Measurements from ENCODE around the gene ACADVL. TPM values are rescaled to one million over a fixed set of nuclear protein-coding genes. Genes with fewer than 3 reads are reported as not detected.

ACADVL gene
- total and polyA plus RNA-seq, 12 donors: 961 to 6,098 (median 1,772) TPM

DNA sequence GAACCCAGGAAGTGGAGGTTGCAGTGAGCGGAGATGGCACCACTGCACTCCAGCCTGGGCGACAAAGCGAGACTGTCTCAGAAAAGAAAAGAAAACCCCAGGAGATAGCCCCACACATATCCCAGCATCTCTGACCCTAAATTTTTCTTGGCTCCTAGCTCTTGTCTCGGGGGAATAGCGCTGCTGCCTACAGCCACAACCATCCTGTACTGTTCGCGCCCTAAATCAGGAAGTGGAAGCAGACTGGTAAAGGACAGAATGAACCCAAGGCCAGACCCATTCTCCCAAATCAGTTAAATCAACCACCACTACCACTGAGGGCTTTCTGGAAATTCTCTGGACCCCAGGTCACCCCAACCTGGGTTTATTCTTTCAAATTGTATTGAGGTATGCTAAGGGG, 30.1 kb downstream of the ACADVL start:
- no peaks in the 10 kb centered on the region for H3K27me3 ChIP-seq
- peaks cover 0 to 34% of the 10 kb centered on the region in 2 donors for H3K36me3 ChIP-seq (replicated peaks in 1 of 2)
- peak overlapping the region in 2 of 4 donors; percentile 91 to 92 for H3K4me3 ChIP-seq
- DNase-seq: peak in 1 of 7 donors; percentile 31
- H3K9me3 ChIP-seq (replicated peaks in 1 of 3): no peaks in the 10 kb centered on the region
- WGBS, 4 donors: 77 to 84% (median 78%) methylated on average over 7 of the region's 7 CpGs
- peaks cover 31 to 39% of the 10 kb centered on the region in 2 donors for H3K4me1 ChIP-seq (replicated peaks in 1 of 2)
- H3K27ac ChIP-seq: peak overlapping the region in 2 of 5 donors; percentile 99 to 100
- no peak for TF ChIP-seq POLR2A (IDR thresholded peaks at IDR 0.05)
- TF ChIP-seq, protein P1, sequence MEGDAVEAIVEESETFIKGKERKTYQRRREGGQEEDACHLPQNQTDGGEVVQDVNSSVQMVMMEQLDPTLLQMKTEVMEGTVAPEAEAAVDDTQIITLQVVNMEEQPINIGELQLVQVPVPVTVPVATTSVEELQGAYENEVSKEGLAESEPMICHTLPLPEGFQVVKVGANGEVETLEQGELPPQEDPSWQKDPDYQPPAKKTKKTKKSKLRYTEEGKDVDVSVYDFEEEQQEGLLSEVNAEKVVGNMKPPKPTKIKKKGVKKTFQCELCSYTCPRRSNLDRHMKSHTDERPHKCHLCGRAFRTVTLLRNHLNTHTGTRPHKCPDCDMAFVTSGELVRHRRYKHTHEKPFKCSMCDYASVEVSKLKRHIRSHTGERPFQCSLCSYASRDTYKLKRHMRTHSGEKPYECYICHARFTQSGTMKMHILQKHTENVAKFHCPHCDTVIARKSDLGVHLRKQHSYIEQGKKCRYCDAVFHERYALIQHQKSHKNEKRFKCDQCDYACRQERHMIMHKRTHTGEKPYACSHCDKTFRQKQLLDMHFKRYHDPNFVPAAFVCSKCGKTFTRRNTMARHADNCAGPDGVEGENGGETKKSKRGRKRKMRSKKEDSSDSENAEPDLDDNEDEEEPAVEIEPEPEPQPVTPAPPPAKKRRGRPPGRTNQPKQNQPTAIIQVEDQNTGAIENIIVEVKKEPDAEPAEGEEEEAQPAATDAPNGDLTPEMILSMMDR (IDR thresholded peaks at IDR 0.05): no peak
- intact Hi-C loops (cut with DNase I): no loop called here

DNA sequence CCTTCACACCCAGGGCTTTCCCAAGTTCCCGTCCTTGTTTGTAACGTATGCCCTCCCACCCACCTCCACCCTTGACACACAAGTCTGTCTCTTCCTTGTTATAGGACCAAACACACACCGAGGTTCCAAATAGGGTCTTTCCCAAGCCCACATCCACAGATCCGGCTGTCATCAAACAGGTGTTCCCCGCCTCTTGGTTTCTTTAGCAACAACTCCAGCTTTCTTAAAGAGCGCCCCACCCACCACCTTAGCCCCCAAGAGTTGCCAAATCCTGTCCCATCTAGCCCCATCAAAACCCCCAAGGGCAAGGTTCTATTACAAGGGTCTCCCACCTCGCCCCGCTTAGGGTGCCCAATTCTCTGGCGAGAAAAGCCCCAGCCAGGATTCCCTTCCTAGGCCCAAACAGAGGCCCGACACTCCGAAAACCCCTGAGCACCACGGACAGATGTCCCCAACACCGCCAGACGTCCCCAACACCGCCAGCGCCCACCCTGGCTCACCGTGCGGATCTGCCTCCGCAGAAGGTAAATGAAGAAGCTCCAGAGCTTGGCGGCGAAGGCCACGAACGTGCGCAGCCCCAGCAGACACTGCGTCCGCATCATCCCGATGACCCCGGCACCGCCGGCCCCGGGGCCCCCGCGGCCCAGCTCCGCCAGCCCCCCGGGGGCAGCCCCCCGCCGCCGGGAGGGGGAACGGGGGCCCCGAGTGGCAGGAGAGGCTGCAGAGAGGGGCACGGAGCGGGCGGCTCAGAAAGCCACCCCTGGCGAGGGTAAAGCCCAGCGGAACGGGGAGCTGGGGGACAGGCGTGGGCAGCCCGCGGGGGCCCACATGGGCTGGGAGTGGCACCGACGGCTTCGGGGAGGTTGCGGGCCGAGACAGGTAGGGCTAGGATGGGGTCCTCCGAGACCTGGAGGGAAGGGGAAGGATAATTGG, 31.2 kb downstream of the ACADVL start:
- no peaks in the 10 kb centered on the region for H3K9me3 ChIP-seq (replicated peaks in 1 of 3)
- 0 to 2% (median 1%) methylated on average over 6 to 55 of the region's 55 CpGs for WGBS, 4 donors
- H3K4me1 ChIP-seq (replicated peaks in 1 of 2): peaks cover 31 to 39% of the 10 kb centered on the region in 2 donors
- H3K4me3 ChIP-seq: peak overlapping the region; percentile 64 to 92 (median 90)
- peak in 4 of 7 donors; percentile 35 to 48 (median 45) for DNase-seq
- intact Hi-C loops (cut with DNase I): no loop called here
- H3K27me3 ChIP-seq: no peaks in the 10 kb centered on the region
- H3K36me3 ChIP-seq (replicated peaks in 1 of 2): peaks cover 0 to 34% of the 10 kb centered on the region in 2 donors
- H3K27ac ChIP-seq: peak overlapping the region; percentile 93 to 100 (median 99)
- peak in 1 of 2 donors; percentile 8 for TF ChIP-seq POLR2A (IDR thresholded peaks at IDR 0.05)
- TF ChIP-seq, protein P1 (IDR thresholded peaks at IDR 0.05): no peak

DNA sequence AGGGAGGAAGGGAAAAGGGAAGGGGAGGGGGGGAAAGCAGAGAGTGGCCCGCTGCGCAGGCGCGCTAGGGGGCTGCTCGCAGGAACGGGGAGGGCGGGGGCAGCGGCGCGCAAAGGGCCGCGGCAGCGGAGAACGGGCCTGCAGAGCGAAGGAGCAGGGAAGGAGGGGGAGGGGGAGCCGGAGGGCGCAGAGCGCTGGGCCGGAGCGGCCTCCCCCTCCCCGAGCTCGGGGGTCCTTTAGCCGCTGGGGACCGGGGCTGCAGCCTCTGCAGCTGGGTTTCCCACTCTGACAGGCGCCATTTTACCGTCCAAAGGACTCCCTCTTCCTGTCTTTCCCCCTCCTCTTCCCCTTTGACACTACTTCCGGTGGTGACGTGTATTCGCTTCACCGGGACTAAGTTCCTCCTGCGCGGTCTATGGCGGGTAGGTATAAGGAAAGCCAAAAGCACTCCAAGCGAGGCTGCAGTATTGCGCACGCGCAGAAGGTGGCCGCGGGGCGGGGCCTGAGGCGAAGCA, 32.0 kb downstream of the ACADVL start, which contains the start of gene CTDNEP1:
Gene CTDNEP1, minus strand, starts transcription at position 74 of the 515 bp plus-strand sequence. CDS start 438 bp downstream, outside the sequence.
- 0 to 3% (median 1%) methylated on average over 14 to 38 of the region's 41 CpGs for whole genome bisulfite sequencing, 4 donors
- peaks cover 31 to 39% of the 10 kb centered on the region in 2 donors for H3K4me1 ChIP-seq (replicated peaks in 1 of 2)
- intact Hi-C loops (cut with DNase I): no loop called here

More for the DNA sequence above, 32.0 kb downstream of the ACADVL start, which contains the start of gene CTDNEP1:
- Histone ChIP-seq H3K9me3 (replicated peaks in 1 of 3) (no peaks in the 10 kb centered on the region), H3K27me3 (no peaks in the 10 kb centered on the region), H3K27ac (peak within 1 kb of the TSS; percentile 93 to 100 (median 99)), H3K36me3 (replicated peaks in 1 of 2) (peaks cover 0 to 34% of the 10 kb centered on the region in 2 donors), H3K4me3 (peak within 1 kb of the TSS; percentile 87 to 92 (median 90))
- peak in 1 of 2 donors; percentile 75 for TF ChIP-seq POLR2A (IDR thresholded peaks at IDR 0.05)
- TF ChIP-seq, protein P1 (IDR thresholded peaks at IDR 0.05): no peak
- peak; percentile 98 to 100 (median 99) for DNase-seq
